AG09309 (cell line): ENCODE data around the gene MCMBP.

Experiments used
- DNase-seq: peaks from one replicate; pipeline ENCODE4 v3.0.0-alpha.2; 2010; ENCODE audit warnings: low read depth
- H3K4me3 ChIP-seq: 2 replicates; pipeline ENCODE4 v1.5.1; 2011; ENCODE audit warnings: mild to moderate bottlenecking, low read depth, low read length, moderate library complexity; ENCODE audit not compliant: control insufficient read depth
- CTCF ChIP-seq: IDR thresholded peaks from 2 replicates; pipeline ENCODE4 v1.5.1; 2011; ENCODE audit warnings: mild to moderate bottlenecking, low read depth, low read length, inconsistent platforms; ENCODE audit not compliant: insufficient read depth, control insufficient read depth; ENCODE audit errors: missing control alignments

Gene MCMBP

GRCh38 chr10:119849031-119849789 lies 23.4 kb downstream of the MCMBP start:
- DNase-seq: peak; percentile 42
- H3K4me3 ChIP-seq: no peak overlapping the region
- no peak for TF ChIP-seq CTCF

GRCh38 chr10:119845656-119846055 lies 27.0 kb downstream of the MCMBP start:
- peak; percentile 0 for TF ChIP-seq CTCF
- no peak overlapping the region for H3K4me3 ChIP-seq
- DNase-seq: no peak

- DNase-seq: no peak
- H3K4me3 ChIP-seq: no peak overlapping the region
- TF ChIP-seq CTCF: no peak
Observed at GRCh38 chr10:119834188-119834587, 38.5 kb downstream of the MCMBP start.

- TF ChIP-seq CTCF: no peak
- DNase-seq: no peak
- H3K4me3 ChIP-seq: no peak overlapping the region
Observed at GRCh38 chr10:119832951-119833350, 39.7 kb downstream of the MCMBP start.

GRCh38 chr10:119831656-119832055 lies 41.0 kb downstream of the MCMBP start:
- H3K4me3 ChIP-seq: no peak overlapping the region
- TF ChIP-seq CTCF: no peak
- DNase-seq: no peak

GRCh38 chr10:119830851-119831250 lies 41.8 kb downstream of the MCMBP start:
- H3K4me3 ChIP-seq: no peak overlapping the region
- TF ChIP-seq CTCF: no peak
- no peak for DNase-seq

- no peak for DNase-seq
Observed at GRCh38 chr10:119829429-119829828, 43.2 kb downstream of the MCMBP start.

More at GRCh38 chr10:119829429-119829828, 43.2 kb downstream of the MCMBP start:
- no peak overlapping the region for H3K4me3 ChIP-seq
- TF ChIP-seq CTCF: no peak
